Measurements from ENCODE around the gene CDCA5.

DNA sequence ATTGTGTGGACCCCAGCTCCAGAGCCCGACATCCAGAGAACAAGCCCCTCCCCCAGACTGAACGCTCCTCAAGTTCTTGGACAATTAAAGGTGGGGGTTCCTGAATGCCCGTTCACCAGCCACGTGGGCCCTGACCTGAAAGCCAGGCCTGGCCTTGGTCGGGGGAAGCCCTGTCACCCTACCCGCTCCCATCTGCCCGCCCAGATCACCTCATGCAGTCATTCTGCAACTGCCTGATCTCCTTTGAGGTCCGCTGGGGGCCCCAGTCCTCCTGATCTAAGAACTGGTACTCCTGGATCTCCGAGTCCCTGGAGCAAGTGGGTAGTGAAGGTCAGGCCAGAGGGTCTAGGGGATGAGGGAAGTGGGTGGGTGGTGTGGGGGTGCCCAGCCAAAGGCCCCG is 16.4 kb downstream of the CDCA5 start:
- TF ChIP-seq CTCF (IDR thresholded peaks at IDR 0.05; ENCODE audit: low read length) (no peak), EZH2 (IDR thresholded peaks at IDR 0.05; ENCODE audit: borderline replicate concordance, low read length) (no peak)

All from OCI-LY1 (cell line).